ENCODE measurements around the gene UBE2G2. TPM values are rescaled to one million over a fixed set of nuclear protein-coding genes. Genes with fewer than 3 reads are reported as not detected.

UBE2G2 gene
- total RNA-seq, 1 experiment from 2014 or later: 121 TPM

GRCh38 chr21:44795342-44795741 lies 6.3 kb downstream of the UBE2G2 start:
- WGBS (ENCODE audit: extremely low coverage, insufficient read length, low lambda C conversion rate): no CpG with 5 or more reads among the region's 11 CpGs
- Histone ChIP-seq H2BK12ac (ENCODE audit: insufficient read length, low read depth, low read length) (no peak overlapping the region), H4K20me1 (ENCODE audit: control insufficient read depth, insufficient read depth, insufficient read length) (no peaks in the 10 kb centered on the region), H2BK5ac (ENCODE audit: insufficient read length, low read length) (no peak overlapping the region), H2BK15ac (ENCODE audit: low read depth, low read length) (no peak overlapping the region), H3K4me2 (ENCODE audit: insufficient read depth, insufficient read length, low read length) (no peak overlapping the region), H3K27me3 (ENCODE audit: insufficient read depth, low read length) (no peaks in the 10 kb centered on the region), H4K8ac (replicated peaks; ENCODE audit: insufficient read length, low read depth, low read length) (no peak overlapping the region), H2BK120ac (ENCODE audit: low read depth, low read length, poor library complexity, severe bottlenecking) (no peak overlapping the region), H3K18ac (ENCODE audit: insufficient read length, low read depth, low read length) (no peak overlapping the region), H3K56ac (ENCODE audit: insufficient read length, low read depth, low read length) (no peak overlapping the region), H3K9me3 (ENCODE audit: control insufficient read depth, low read depth, low read length) (no peaks in the 10 kb centered on the region), H3K27ac (ENCODE audit: insufficient read length, low read depth, low read length) (no peak overlapping the region), H2AFZ (ENCODE audit: low read length) (no peak overlapping the region), H3K4me1 (ENCODE audit: insufficient read depth, low read length) (no peaks in the 10 kb centered on the region; the same call in 1 of the 2 replicates), H3K79me2 (ENCODE audit: insufficient read depth, low read length) (peaks cover 24% of the 10 kb centered on the region; the same call in 1 of the 2 replicates), H4K91ac (ENCODE audit: insufficient read length, low read depth, low read length) (no peak overlapping the region), H4K5ac (ENCODE audit: insufficient read length, low read depth, low read length) (no peak overlapping the region), H3T11ph (ENCODE audit: low read length) (no peak overlapping the region), H3K14ac (ENCODE audit: insufficient read depth, low read length) (no peak overlapping the region), H3K9ac (ENCODE audit: extremely low read depth, insufficient read length, low read length) (no peak overlapping the region), H2AK5ac (ENCODE audit: insufficient read length, low read length) (no peak overlapping the region), H3K23me2 (ENCODE audit: insufficient read length, low read depth, low read length, poor library complexity, severe bottlenecking) (no peaks in the 10 kb centered on the region), H3K23ac (ENCODE audit: insufficient read length, low read depth, low read length) (no peak overlapping the region), H3K4ac (ENCODE audit: low read depth, low read length) (no peak overlapping the region), H2BK20ac (ENCODE audit: low read depth, low read length, poor library complexity, severe bottlenecking) (no peak overlapping the region), H3K79me1 (ENCODE audit: insufficient read depth, low read depth, low read length, poor library complexity, severe bottlenecking) (peaks cover 6% of the 10 kb centered on the region)
- H3K27ac Mint-ChIP-seq: peak overlapping the region in 1 of 3 experiments; percentile 87; a peak in 3 of 7 replicates
- no peak for DNase-seq
- peaks cover 17 to 37% of the 10 kb centered on the region in 2 experiments for H3K4me1 Mint-ChIP-seq
- H3K27me3 Mint-ChIP-seq (ENCODE audit: low read depth): no peaks in the 10 kb centered on the region
- H3K9me3 Mint-ChIP-seq: no peaks in the 10 kb centered on the region; a peak in 1 of 5 replicates
- no peak for TF ChIP-seq CTCF (conservative IDR thresholded peaks at IDR 0.05)
- H3K36me3 Mint-ChIP-seq (ENCODE audit: insufficient read depth in 1 of 3, low read depth in 3 of 3): peaks cover 45 to 62% (median 54%) of the 10 kb centered on the region in 3 experiments
- no peak overlapping the region for H3K4me3 Mint-ChIP-seq

All from H9 (cell line).